Measurements from ENCODE around the gene DDX1.

GRCh38 chr2:15622214-15622613 is 30.5 kb downstream of the DDX1 start:
- TF ChIP-seq CTCF (conservative IDR thresholded peaks at IDR 0.05; ENCODE audit: low read depth in 2 of 2) (no peak), EZH2 (IDR thresholded peaks at IDR 0.05; ENCODE audit: low read depth, unreplicated experiment) (no peak), POLR2AphosphoS5 (IDR thresholded peaks at IDR 0.05; ENCODE audit: low read depth) (no peak), STAT1 (IDR thresholded peaks at IDR 0.05; ENCODE audit: unreplicated experiment) (no peak), NANOG (IDR thresholded peaks at IDR 0.05; ENCODE audit: borderline replicate concordance) (no peak)
- TF ChIP-seq, protein P1, sequence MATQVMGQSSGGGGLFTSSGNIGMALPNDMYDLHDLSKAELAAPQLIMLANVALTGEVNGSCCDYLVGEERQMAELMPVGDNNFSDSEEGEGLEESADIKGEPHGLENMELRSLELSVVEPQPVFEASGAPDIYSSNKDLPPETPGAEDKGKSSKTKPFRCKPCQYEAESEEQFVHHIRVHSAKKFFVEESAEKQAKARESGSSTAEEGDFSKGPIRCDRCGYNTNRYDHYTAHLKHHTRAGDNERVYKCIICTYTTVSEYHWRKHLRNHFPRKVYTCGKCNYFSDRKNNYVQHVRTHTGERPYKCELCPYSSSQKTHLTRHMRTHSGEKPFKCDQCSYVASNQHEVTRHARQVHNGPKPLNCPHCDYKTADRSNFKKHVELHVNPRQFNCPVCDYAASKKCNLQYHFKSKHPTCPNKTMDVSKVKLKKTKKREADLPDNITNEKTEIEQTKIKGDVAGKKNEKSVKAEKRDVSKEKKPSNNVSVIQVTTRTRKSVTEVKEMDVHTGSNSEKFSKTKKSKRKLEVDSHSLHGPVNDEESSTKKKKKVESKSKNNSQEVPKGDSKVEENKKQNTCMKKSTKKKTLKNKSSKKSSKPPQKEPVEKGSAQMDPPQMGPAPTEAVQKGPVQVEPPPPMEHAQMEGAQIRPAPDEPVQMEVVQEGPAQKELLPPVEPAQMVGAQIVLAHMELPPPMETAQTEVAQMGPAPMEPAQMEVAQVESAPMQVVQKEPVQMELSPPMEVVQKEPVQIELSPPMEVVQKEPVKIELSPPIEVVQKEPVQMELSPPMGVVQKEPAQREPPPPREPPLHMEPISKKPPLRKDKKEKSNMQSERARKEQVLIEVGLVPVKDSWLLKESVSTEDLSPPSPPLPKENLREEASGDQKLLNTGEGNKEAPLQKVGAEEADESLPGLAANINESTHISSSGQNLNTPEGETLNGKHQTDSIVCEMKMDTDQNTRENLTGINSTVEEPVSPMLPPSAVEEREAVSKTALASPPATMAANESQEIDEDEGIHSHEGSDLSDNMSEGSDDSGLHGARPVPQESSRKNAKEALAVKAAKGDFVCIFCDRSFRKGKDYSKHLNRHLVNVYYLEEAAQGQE (IDR thresholded peaks at IDR 0.05; ENCODE audit: unreplicated experiment), result no peak
- TF ChIP-seq, protein P2, sequence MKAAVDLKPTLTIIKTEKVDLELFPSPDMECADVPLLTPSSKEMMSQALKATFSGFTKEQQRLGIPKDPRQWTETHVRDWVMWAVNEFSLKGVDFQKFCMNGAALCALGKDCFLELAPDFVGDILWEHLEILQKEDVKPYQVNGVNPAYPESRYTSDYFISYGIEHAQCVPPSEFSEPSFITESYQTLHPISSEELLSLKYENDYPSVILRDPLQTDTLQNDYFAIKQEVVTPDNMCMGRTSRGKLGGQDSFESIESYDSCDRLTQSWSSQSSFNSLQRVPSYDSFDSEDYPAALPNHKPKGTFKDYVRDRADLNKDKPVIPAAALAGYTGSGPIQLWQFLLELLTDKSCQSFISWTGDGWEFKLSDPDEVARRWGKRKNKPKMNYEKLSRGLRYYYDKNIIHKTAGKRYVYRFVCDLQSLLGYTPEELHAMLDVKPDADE (IDR thresholded peaks at IDR 0.05), result no peak

Measured in GM23338 (cell line).